HepG2 (cell line): ENCODE data around the gene CCDC97. TPM values are rescaled to one million over a fixed set of nuclear protein-coding genes. Genes with fewer than 3 reads are reported as not detected.
A peak's percentile ranks its signal among the peaks of the same experiment; 100 is the strongest.

Experiments
- ATF6 ChIP-seq: sonication (generic); formaldehyde crosslinking; conservative IDR thresholded peaks from 2 replicates; pipeline ENCODE4 v1.4.0; 2020; ENCODE audit warnings: missing genetic modification reagents
- GABPB1 ChIP-seq: IDR thresholded peaks from 2 replicates; pipeline ENCODE4 v1.6.1; 2016; ENCODE audit warnings: mild to moderate bottlenecking, missing genetic modification reagents, moderate library complexity, missing compliant biosample characterization
- HOXA3 ChIP-seq: sonication (generic); formaldehyde crosslinking; IDR thresholded peaks from 2 replicates; pipeline ENCODE4 v1.5.0; 2020; ENCODE audit warnings: missing genetic modification reagents
- NFKB2 ChIP-seq: sonication (generic); formaldehyde crosslinking; IDR thresholded peaks from 2 replicates; pipeline ENCODE4 v1.4.0; 2020; ENCODE audit warnings: missing genetic modification reagents, borderline replicate concordance
- RCOR2 ChIP-seq: IDR thresholded peaks from 2 replicates; pipeline ENCODE4 v1.6.1; 2016; ENCODE audit warnings: missing biosample characterization, missing genetic modification reagents
- RXRA ChIP-seq: sonication (generic); formaldehyde crosslinking; IDR thresholded peaks from 2 replicates; pipeline ENCODE4 v1.5.1; 2020; ENCODE audit warnings: missing genetic modification reagents
- SALL2 ChIP-seq: sonication (generic); formaldehyde crosslinking; IDR thresholded peaks from 2 replicates; pipeline ENCODE4 v1.8.1; 2023; ENCODE audit warnings: mild to moderate bottlenecking, missing genetic modification reagents, inconsistent platforms
- SKI ChIP-seq: fragments of 450-650 bp; IDR thresholded peaks from one replicate; pipeline ENCODE4 v1.6.1; 2018; ENCODE audit warnings: mild to moderate bottlenecking; ENCODE audit not compliant: partially characterized antibody
- ZC3H13 ChIP-seq: sonication (generic); formaldehyde crosslinking; IDR thresholded peaks from 2 replicates; pipeline ENCODE4 v1.8.1; 2023; ENCODE audit warnings: mild to moderate bottlenecking, missing genetic modification reagents, moderate library complexity
- ZEB1 ChIP-seq: IDR thresholded peaks from 2 replicates; pipeline ENCODE4 v1.6.1; 2012; ENCODE audit warnings: mild to moderate bottlenecking, low read depth, inconsistent platforms; ENCODE audit not compliant: insufficient replicate concordance
- ZFP41 ChIP-seq: sonication (generic); formaldehyde crosslinking; IDR thresholded peaks from 2 replicates; pipeline ENCODE4 v1.4.0; 2020; ENCODE audit warnings: mild to moderate bottlenecking, missing genetic modification reagents, borderline replicate concordance
- ZNF670 ChIP-seq: sonication (generic); formaldehyde crosslinking; IDR thresholded peaks from 2 replicates; pipeline ENCODE4 v1.8.0; 2022; ENCODE audit warnings: mild to moderate bottlenecking, missing genetic modification reagents, borderline replicate concordance
- ZNF691 ChIP-seq: sonication (generic); formaldehyde crosslinking; IDR thresholded peaks from 2 replicates; pipeline ENCODE4 v1.4.0; 2020; ENCODE audit warnings: missing genetic modification reagents, low read depth, mild to moderate bottlenecking, borderline replicate concordance
- ZXDC ChIP-seq: sonication (generic); formaldehyde crosslinking; IDR thresholded peaks from 2 replicates; pipeline ENCODE4 v1.5.0; 2020; ENCODE audit warnings: mild to moderate bottlenecking, missing genetic modification reagents
- polyA plus RNA-seq, 8 experiments: library from polyadenylated mRNA; depleted of rRNA in 3 of 8; stranded (reverse) in 7 of 8; unstranded in 1 of 8; fragments of >200 nt; fragmentation: Illumina TruSeq in 4 of 8; extraction: Trizol in 4 of 8; gene quantifications; 2 replicates each; pipeline versions ENCODE4 v1.2.1 to v1.2.3, GENCODE V29; 2011 to 2016; ENCODE audit warnings: low read depth in 4 of 8, missing spikeins in 1 of 8, mixed read lengths in 1 of 8; ENCODE audit not compliant: insufficient read depth in 1 of 8
- total RNA-seq, 5 experiments: library from RNA; depleted of rRNA; stranded (reverse); fragments of >200 nt; fragmentation: Illumina TruSeq; extraction: Trizol; gene quantifications; 2 replicates each; pipeline ENCODE4 v1.2.3, GENCODE V29; 2016; ENCODE audit warnings: low read depth in 1 of 5
- TF ChIP-seq, protein P1 (sequence below): sonication (generic); formaldehyde crosslinking; IDR thresholded peaks from 2 replicates; pipeline ENCODE4 v1.5.1; 2020; ENCODE audit warnings: mild to moderate bottlenecking, missing genetic modification reagents, moderate library complexity
- TF ChIP-seq, protein P2 (sequence below): IDR thresholded peaks from 2 replicates; pipeline ENCODE4 v1.6.1; 2016; ENCODE audit warnings: control low read depth

CCDC97 gene
- total and polyA plus RNA-seq, 2 of the 13 experiments (the other 11 are each of a cell fraction or from before 2014, with no cell fraction given): 6.2 to 7.3 TPM

DNA sequence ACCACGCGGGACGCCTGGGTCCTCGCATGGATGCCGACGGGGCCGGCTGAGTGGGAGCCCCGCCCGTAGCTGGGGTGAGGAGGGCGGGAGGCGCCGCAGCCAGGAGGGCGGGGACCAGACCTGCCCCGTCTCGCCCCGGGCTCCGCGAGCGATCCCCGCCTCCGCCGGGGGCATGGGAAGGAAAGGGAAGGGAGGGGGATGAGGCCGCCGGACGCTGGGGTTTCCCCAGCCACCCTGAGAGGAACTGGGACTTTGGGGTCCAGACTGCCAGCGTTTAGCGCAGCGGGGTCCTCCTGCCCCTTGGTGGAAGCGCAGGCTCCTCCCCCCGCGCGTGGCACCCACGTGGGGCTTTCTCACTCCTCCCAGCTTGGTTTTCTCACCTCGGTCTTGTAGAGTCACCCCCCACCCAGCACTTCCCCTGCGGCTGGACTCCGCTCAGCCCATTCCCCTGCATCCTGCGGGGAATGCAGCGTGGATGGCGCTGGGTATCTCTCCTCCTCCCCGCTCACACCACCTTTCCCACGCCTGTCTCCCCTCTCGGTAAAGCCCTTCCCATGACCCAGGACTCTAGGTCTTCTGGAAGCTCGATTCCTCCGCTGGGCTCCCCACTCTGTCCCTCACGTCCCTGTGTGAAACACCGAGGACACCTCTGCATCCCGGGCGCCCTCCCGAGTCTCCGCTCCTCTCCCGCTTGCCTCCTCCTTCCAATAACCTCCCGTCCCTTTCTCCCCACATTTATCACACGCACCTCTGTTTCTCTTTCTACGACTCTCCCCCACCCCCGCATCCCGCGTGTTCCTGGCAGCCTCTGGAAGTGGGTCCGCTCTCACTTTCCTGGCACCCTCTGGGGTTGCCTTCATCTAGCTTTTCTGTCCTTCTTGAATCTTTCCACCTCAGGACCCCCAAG is 41.6 kb downstream of the CCDC97 start (continued):
- TF ChIP-seq ZXDC (CRISPR knock-in tag) (peak; percentile 28; the same call in 1 of the 2 replicates), ATF6 (no peak), SALL2 (CRISPR knock-in tag) (0 out of 2 replicates have a peak, but pooled peaks have one; percentile 26), ZC3H13 (CRISPR knock-in tag) (peak; percentile 39; the same call in 1 of the 2 replicates), GABPB1 (peak; percentile 45; the same call in 1 of the 2 replicates), ZNF691 (CRISPR knock-in tag) (no peak), ZNF670 (CRISPR knock-in tag) (0 out of 2 replicates have a peak, but pooled peaks have one; percentile 30), RCOR2 (no peak), NFKB2 (peak; percentile 49; the same call in 1 of the 2 replicates), HOXA3 (CRISPR knock-in tag) (no peak), SKI (no peak), ZEB1 (no peak), RXRA (CRISPR knock-in tag) (0 out of 2 replicates have a peak, but pooled peaks have one; percentile 11), ZFP41 (CRISPR knock-in tag) (no peak)
- TF ChIP-seq, protein P1, sequence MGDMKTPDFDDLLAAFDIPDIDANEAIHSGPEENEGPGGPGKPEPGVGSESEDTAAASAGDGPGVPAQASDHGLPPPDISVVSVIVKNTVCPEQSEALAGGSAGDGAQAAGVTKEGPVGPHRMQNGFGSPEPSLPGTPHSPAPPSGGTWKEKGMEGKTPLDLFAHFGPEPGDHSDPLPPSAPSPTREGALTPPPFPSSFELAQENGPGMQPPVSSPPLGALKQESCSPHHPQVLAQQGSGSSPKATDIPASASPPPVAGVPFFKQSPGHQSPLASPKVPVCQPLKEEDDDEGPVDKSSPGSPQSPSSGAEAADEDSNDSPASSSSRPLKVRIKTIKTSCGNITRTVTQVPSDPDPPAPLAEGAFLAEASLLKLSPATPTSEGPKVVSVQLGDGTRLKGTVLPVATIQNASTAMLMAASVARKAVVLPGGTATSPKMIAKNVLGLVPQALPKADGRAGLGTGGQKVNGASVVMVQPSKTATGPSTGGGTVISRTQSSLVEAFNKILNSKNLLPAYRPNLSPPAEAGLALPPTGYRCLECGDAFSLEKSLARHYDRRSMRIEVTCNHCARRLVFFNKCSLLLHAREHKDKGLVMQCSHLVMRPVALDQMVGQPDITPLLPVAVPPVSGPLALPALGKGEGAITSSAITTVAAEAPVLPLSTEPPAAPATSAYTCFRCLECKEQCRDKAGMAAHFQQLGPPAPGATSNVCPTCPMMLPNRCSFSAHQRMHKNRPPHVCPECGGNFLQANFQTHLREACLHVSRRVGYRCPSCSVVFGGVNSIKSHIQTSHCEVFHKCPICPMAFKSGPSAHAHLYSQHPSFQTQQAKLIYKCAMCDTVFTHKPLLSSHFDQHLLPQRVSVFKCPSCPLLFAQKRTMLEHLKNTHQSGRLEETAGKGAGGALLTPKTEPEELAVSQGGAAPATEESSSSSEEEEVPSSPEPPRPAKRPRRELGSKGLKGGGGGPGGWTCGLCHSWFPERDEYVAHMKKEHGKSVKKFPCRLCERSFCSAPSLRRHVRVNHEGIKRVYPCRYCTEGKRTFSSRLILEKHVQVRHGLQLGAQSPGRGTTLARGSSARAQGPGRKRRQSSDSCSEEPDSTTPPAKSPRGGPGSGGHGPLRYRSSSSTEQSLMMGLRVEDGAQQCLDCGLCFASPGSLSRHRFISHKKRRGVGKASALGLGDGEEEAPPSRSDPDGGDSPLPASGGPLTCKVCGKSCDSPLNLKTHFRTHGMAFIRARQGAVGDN: peak; percentile 53
- TF ChIP-seq, protein P2, sequence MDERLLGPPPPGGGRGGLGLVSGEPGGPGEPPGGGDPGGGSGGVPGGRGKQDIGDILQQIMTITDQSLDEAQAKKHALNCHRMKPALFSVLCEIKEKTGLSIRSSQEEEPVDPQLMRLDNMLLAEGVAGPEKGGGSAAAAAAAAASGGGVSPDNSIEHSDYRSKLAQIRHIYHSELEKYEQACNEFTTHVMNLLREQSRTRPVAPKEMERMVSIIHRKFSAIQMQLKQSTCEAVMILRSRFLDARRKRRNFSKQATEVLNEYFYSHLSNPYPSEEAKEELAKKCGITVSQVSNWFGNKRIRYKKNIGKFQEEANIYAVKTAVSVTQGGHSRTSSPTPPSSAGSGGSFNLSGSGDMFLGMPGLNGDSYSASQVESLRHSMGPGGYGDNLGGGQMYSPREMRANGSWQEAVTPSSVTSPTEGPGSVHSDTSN (CRISPR knock-in tag): no peak
